GM19397 (cell line): ENCODE results near the gene CSNK1D.
"Not testable (repeated sequence)": the region's sequence is repeated elsewhere in the genome, so short reads cannot be mapped to it uniquely, and the experiment has no call there.

Experiments
- ATAC-seq: cut with Tn5 transposase; IDR thresholded peaks from one replicate; pipeline ENCODE4 v1.9.1; 2021; ENCODE audit warnings: mild to moderate bottlenecking, moderate library complexity; ENCODE audit not compliant: unreplicated experiment

CSNK1D gene

GRCh38 chr17:82195675-82196672 lies 77.5 kb downstream of the CSNK1D start:
- no peak for ATAC-seq

GRCh38 chr17:82194765-82195164 lies 78.7 kb downstream of the CSNK1D start:
- ATAC-seq: no peak

DNA sequence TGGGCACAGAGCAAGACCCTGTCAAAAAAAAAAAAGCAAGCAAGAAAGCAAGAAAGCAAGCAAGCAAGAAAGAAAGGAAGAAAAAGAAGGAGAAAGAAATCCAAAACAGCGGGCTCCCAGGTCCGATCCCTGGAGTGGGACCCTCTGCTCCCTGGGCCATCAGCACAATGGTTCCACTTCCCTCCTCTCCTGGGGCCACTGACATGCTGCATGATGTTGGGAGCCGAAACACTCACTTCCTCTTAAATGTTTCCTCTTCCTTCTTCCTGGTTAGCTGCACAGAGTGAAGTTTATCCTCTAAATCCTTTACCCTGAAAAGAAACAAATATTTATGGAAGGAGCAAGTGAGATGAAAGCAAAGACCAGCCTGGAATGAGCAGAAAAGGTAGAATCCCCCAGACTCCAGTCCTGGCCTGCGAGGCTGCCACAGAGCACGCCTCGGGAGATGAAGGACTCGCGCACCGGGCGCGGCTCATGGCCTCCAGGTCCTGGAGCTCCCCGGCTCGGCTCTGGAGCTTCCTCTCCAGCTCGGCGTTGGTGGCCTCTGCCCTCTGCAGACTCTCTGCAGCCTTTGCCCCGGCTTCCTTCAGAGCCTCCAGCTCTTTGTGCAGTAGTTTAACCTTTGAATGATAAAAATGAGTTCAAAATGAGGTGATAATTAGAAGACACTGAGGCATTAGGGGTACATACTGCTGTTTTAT lies 79.8 kb downstream of the CSNK1D start:
- ATAC-seq: no peak

GRCh38 chr17:82193050-82193449 lies 80.5 kb downstream of the CSNK1D start:
- ATAC-seq: not testable (repeated sequence)
